Tibial nerve (tissue), 4 donors: ENCODE results near the gene SRP9.

ENCODE experiments used
- CTCF ChIP-seq, 5 experiments: fragments of 200-600 bp in 3 of 5; fragments of 450-650 bp in 2 of 5; sonication (generic) in 3 of 5; IDR thresholded peaks; one replicate each; pipeline ENCODE4 v1.5.1; 2016 to 2019; ENCODE audit warnings: antibody characterized with exemption in 5 of 5, mild to moderate bottlenecking in 3 of 5, moderate library complexity in 2 of 5
- EP300 ChIP-seq, 2 donors: sonication (generic); formaldehyde crosslinking; IDR thresholded peaks; one replicate each; pipeline ENCODE4 v1.6.1; 2017; ENCODE audit warnings: antibody characterized with exemption in 2 of 2, mild to moderate bottlenecking in 1 of 2
- POLR2A ChIP-seq, 2 donors: fragments of 450-650 bp; IDR thresholded peaks; one replicate each; pipeline ENCODE4 v1.6.1; 2017; ENCODE audit warnings: antibody characterized with exemption in 2 of 2, mild to moderate bottlenecking in 2 of 2, moderate library complexity in 2 of 2

- no peak for TF ChIP-seq CTCF (IDR thresholded peaks at IDR 0.05)
- TF ChIP-seq POLR2A (IDR thresholded peaks at IDR 0.05), result no peak
- TF ChIP-seq EP300 (IDR thresholded peaks at IDR 0.05), result no peak
Measured at GRCh38 chr1:225828706-225829345, 51.2 kb downstream of the SRP9 start.
